ENCODE results near the gene ZNF862. TPM values are rescaled to one million over a fixed set of nuclear protein-coding genes. Genes with fewer than 3 reads are reported as not detected.

ZNF862 gene
- total RNA-seq, 4 donors from 2014 or later, result 17.2 to 42.0 (median 29.4) TPM

- Histone ChIP-seq H3K4me1 (peaks cover 0 to 18% (median 5%) of the 10 kb centered on the region in 4 donors), H3K27me3 (no peaks in the 10 kb centered on the region), H3K9me3 (no peaks in the 10 kb centered on the region), H3K27ac (peak overlapping the region in 2 of 4 donors; percentile 46 to 92), H3K36me3 (no peaks in the 10 kb centered on the region), H3K4me3 (peak overlapping the region in 2 of 4 donors; percentile 83 to 98)
- TF ChIP-seq POLR2A (IDR thresholded peaks at IDR 0.05) (no peak), CTCF (IDR thresholded peaks at IDR 0.05) (no peak), EP300 (IDR thresholded peaks at IDR 0.05) (no peak)
- no peak for DNase-seq (ENCODE audit: low spot score in 2 of 2)
- 32 to 34% methylated on average over 17 of the region's 17 CpGs for WGBS, 2 donors
These were observed 481 bp upstream of the ZNF862 start for GRCh38 chr7:149837564-149838223.

- Histone ChIP-seq H3K36me3 (no peaks in the 10 kb centered on the region), H3K9me3 (no peaks in the 10 kb centered on the region), H3K4me3 (peak overlapping the region; percentile 82 to 100 (median 90)), H3K4me1 (peaks cover 0 to 18% (median 5%) of the 10 kb centered on the region in 4 donors), H3K27ac (peak overlapping the region in 3 of 4 donors; percentile 86 to 94 (median 92)), H3K27me3 (no peaks in the 10 kb centered on the region)
- TF ChIP-seq POLR2A (IDR thresholded peaks at IDR 0.05), result no peak
- TF ChIP-seq CTCF (IDR thresholded peaks at IDR 0.05), result no peak
- no peak for TF ChIP-seq EP300 (IDR thresholded peaks at IDR 0.05)
- 12 to 21% methylated on average over 6 of the region's 6 CpGs for WGBS, 2 donors
- no peak for DNase-seq (ENCODE audit: low spot score in 2 of 2)
These were observed 825 bp downstream of the ZNF862 start for GRCh38 chr7:149838992-149839408.

GRCh38 chr7:149839933-149840332, 1.8 kb downstream of the ZNF862 start:
- 92 to 98% methylated on average over 5 of the region's 5 CpGs for WGBS, 2 donors

GRCh38 chr7:149843566-149843965, 5.4 kb downstream of the ZNF862 start:
- no peak overlapping the region for H3K4me3 ChIP-seq
- peaks cover 0 to 12% (median 5%) of the 10 kb centered on the region in 4 donors for H3K4me1 ChIP-seq
- 90 to 91% methylated on average over 9 of the region's 9 CpGs for WGBS, 2 donors
- H3K27ac ChIP-seq, result no peak overlapping the region
- TF ChIP-seq EP300 (IDR thresholded peaks at IDR 0.05), result no peak
- TF ChIP-seq CTCF (IDR thresholded peaks at IDR 0.05), result no peak
- TF ChIP-seq POLR2A (IDR thresholded peaks at IDR 0.05), result no peak
- no peak for DNase-seq (ENCODE audit: low spot score in 2 of 2)
- H3K9me3 ChIP-seq, result no peaks in the 10 kb centered on the region
- H3K36me3 ChIP-seq, result peaks cover 0 to 41% (median 0%) of the 10 kb centered on the region in 3 donors
- no peaks in the 10 kb centered on the region for H3K27me3 ChIP-seq

More at GRCh38 chr7:149839933-149840332, 1.8 kb downstream of the ZNF862 start:
- Histone ChIP-seq H3K4me1 (peaks cover 0 to 18% (median 5%) of the 10 kb centered on the region in 4 donors), H3K36me3 (peaks cover 0 to 4% (median 0%) of the 10 kb centered on the region in 3 donors), H3K9me3 (no peaks in the 10 kb centered on the region), H3K27ac (no peak overlapping the region), H3K27me3 (no peaks in the 10 kb centered on the region), H3K4me3 (no peak overlapping the region)
- no peak for DNase-seq (ENCODE audit: low spot score in 2 of 2)
- TF ChIP-seq CTCF (IDR thresholded peaks at IDR 0.05), result no peak
- no peak for TF ChIP-seq EP300 (IDR thresholded peaks at IDR 0.05)
- TF ChIP-seq POLR2A (IDR thresholded peaks at IDR 0.05), result no peak

- Histone ChIP-seq H3K4me1 (peaks cover 0 to 4% (median 2%) of the 10 kb centered on the region in 4 donors), H3K27me3 (no peaks in the 10 kb centered on the region), H3K27ac (no peak overlapping the region), H3K36me3 (peaks cover 0 to 50% (median 0%) of the 10 kb centered on the region in 3 donors), H3K4me3 (no peak overlapping the region), H3K9me3 (no peaks in the 10 kb centered on the region)
- WGBS, 2 donors, result 57 to 65% methylated on average over 6 of the region's 6 CpGs
- TF ChIP-seq CTCF (IDR thresholded peaks at IDR 0.05) (no peak), EP300 (IDR thresholded peaks at IDR 0.05) (no peak), POLR2A (IDR thresholded peaks at IDR 0.05) (no peak)
- no peak for DNase-seq (ENCODE audit: low spot score in 2 of 2)
These were observed 6.3 kb downstream of the ZNF862 start for GRCh38 chr7:149844445-149844844.
